Activated CD4-positive, alpha-beta T cell treated with anti-CD3 and anti-CD28 coated beads, Interleukin-2, amount 10 ng/mL, durations not matched to agents 7 days and 5 days (primary cell): ENCODE data around the gene RPS19BP1. TPM values are rescaled to one million over a fixed set of nuclear protein-coding genes. Genes with fewer than 3 reads are reported as not detected.

Experiments used
- CTCF ChIA-PET: fragments of 350-600 bp; sonication (Branson Sonifier 250); formaldehyde crosslinking; loops from one replicate; lab custom pipeline; 2021; ENCODE audit warnings: antibody characterized with exemption; lab: Charles Lee
- POLR2A ChIA-PET: fragments of 350-600 bp; sonication (Branson Sonifier 250); formaldehyde crosslinking; loops from one replicate; lab custom pipeline; 2021; ENCODE audit warnings: antibody characterized with exemption; lab: Charles Lee
- DNase-seq: peaks from one replicate; pipeline ENCODE4 v3.0.0-alpha.2; 2020
- H3K27ac Mint-ChIP-seq: one replicate; pipeline ENCODE4 v1.8.0; 2021; ENCODE audit warnings: mild to moderate bottlenecking, moderate library complexity, mixed read lengths
- H3K27me3 Mint-ChIP-seq: one replicate; pipeline ENCODE4 v1.8.0; 2021; ENCODE audit warnings: mixed read lengths
- H3K36me3 Mint-ChIP-seq: one replicate; pipeline ENCODE4 v1.8.0; 2021; ENCODE audit warnings: low read depth, mixed read lengths
- H3K4me1 Mint-ChIP-seq: one replicate; pipeline ENCODE4 v1.8.0; 2021; ENCODE audit warnings: mixed read lengths
- H3K4me3 Mint-ChIP-seq: one replicate; pipeline ENCODE4 v1.8.0; 2021; ENCODE audit warnings: mild to moderate bottlenecking, moderate library complexity, mixed read lengths
- H3K9me3 Mint-ChIP-seq: one replicate; pipeline ENCODE4 v1.8.0; 2021; ENCODE audit warnings: mixed read lengths
- total RNA-seq, 2 experiments: library from RNA; stranded (reverse); gene quantifications; one replicate each; pipeline ENCODE4 v1.2.3, GENCODE V29; 2021

The RPS19BP1 gene
- total RNA-seq, 2 experiments from 2014 or later, result 51.8 to 69.3 TPM

- POLR2A ChIA-PET, result no interaction called here
- Mint-ChIP-seq H3K36me3 (no peaks in the 10 kb centered on the region), H3K4me1 (no peaks in the 10 kb centered on the region), H3K9me3 (no peaks in the 10 kb centered on the region), H3K27me3 (no peaks in the 10 kb centered on the region), H3K27ac (no peak overlapping the region), H3K4me3 (no peak overlapping the region)
- DNase-seq, result no peak
- CTCF ChIA-PET, result interaction anchor here (0.8 to 2.4 kb wide), 6 partner anchors 11 to 557 kb away, joined by 3 to 7 read pairs (median 4); no protein-coding TSS in a partner anchor
Measured at GRCh38 chr22:39479254-39479653, 53.3 kb downstream of the RPS19BP1 start.

Other genes with a start within 250 kb of the RPS19BP1 start
- 1,000 to 10,000 TPM; 1,621 to 1,780 TPM for gene RPL3, start 213.1 kb downstream of the RPS19BP1 start, total RNA-seq
- under 1 TPM; 0.42 to 0.77 TPM for gene SYNGR1, start 182.8 kb downstream of the RPS19BP1 start, total RNA-seq
- gene TAB1, start 133.0 kb downstream of the RPS19BP1 start, total RNA-seq, result 10 to 100 TPM; 36.4 to 40.8 TPM
- 10 to 100 TPM; 12.8 to 15.5 TPM for gene MGAT3, start 75.7 kb downstream of the RPS19BP1 start, total RNA-seq
- 10 to 100 TPM; 34.8 to 40.0 TPM for gene MIEF1, start 30.5 kb downstream of the RPS19BP1 start, total RNA-seq
- gene ATF4, start 12.2 kb downstream of the RPS19BP1 start, total RNA-seq, result 100 to 1,000 TPM; 372 to 437 TPM
- gene CACNA1I, start 38.0 kb upstream of the RPS19BP1 start, total RNA-seq, result 1 to 10 TPM; 8.4 to 9.3 TPM